Right lobe of liver (tissue), 6 donors: ENCODE data around the gene PLCB4. TPM values are rescaled to one million over a fixed set of nuclear protein-coding genes. Genes with fewer than 3 reads are reported as not detected.

Experiments
- ATAC-seq, 4 donors: fragments of 200-7000 bp; cut with Tn5 transposase; one replicate each; pipeline ENCODE4 v1.9.1; 2020; ENCODE audit warnings: mild to moderate bottlenecking in 4 of 4, moderate library complexity in 4 of 4
- DNase-seq, 3 donors: peaks; one replicate each; pipeline ENCODE4 v3.0.0-alpha.2; 2020
- H3K27ac ChIP-seq, 3 donors: fragments of 200-600 bp; one replicate each; pipeline ENCODE4 v1.8.0; 2022
- H3K27me3 ChIP-seq, 2 donors: fragments of 200-600 bp; one replicate each; pipeline ENCODE4 v1.8.0; 2022
- H3K36me3 ChIP-seq, 4 donors: fragments of 200-600 bp; sonication (generic) in 1 of 4; one replicate each; pipeline versions ENCODE4 v1.5.1 to v1.8.0; 2017 to 2022; ENCODE audit warnings: control low read depth in 1 of 4
- H3K4me1 ChIP-seq, 4 donors: fragments of 200-600 bp; sonication (generic) in 1 of 4; one replicate each; pipeline versions ENCODE4 v1.5.1 to v1.8.0; 2017 to 2022; ENCODE audit warnings: control low read depth in 1 of 4
- H3K4me3 ChIP-seq, 3 donors: fragments of 200-600 bp; one replicate each; pipeline ENCODE4 v1.8.0; 2022
- H3K9me3 ChIP-seq, 4 donors: fragments of 200-600 bp; sonication (generic) in 1 of 4; one replicate each; pipeline versions ENCODE4 v1.5.1 to v1.8.0; 2017 to 2022; ENCODE audit warnings: control low read depth in 1 of 4
- POLR2A ChIP-seq: fragments of 450-650 bp; IDR thresholded peaks from one replicate; pipeline ENCODE4 v1.6.1; 2017; ENCODE audit warnings: antibody characterized with exemption, mild to moderate bottlenecking
- WGBS: methylation state at CpG from one replicate; pipeline ENCODE4 v1.1.6; 2018; ENCODE audit warnings: low coverage, low lambda C conversion rate; ENCODE audit not compliant: insufficient coverage; ENCODE audit errors: missing lambda C conversion rate; 5-methylcytosine and 5-hydroxymethylcytosine counted together
- intact Hi-C, 2 donors: fragments of 100-400 bp; cut with DNase I; formaldehyde crosslinking; loops; one replicate each; pipeline versions ENCODE4 v1.11.2 to v1.14.1; 2022
- total RNA-seq, 6 experiments: library from RNA; depleted of rRNA in 2 of 6; stranded (reverse); fragments of >200 nt in 2 of 6; fragmentation: NEBNext Ultra II Directional in 3 of 6; extraction: Animal tissue kit (Norgen Biotek cat#: 25700) in 3 of 6; gene quantifications; one replicate each; pipeline versions ENCODE4 v1.1.0 to v1.2.4, GENCODE V29; 2016 to 2023
- TF ChIP-seq, protein P1 (sequence below), 4 donors: fragments of 200-600 bp in 3 of 4; fragments of 450-650 bp in 1 of 4; IDR thresholded peaks; one replicate each; pipeline versions ENCODE4 v1.5.1 to v1.8.0; 2016 to 2022; ENCODE audit warnings: antibody characterized with exemption in 4 of 4, mild to moderate bottlenecking in 2 of 4
- donor health status: DM: no; HTN: yes; CAD: no.
- donor health status: DM: no; HTN: no; CAD: no.
- donor health status: DM: no; HTN: no; CAD: no.
- donor health status: DM: no; HTN: yes; CAD: no.
- donor health status: DM: no; HTN: yes; CAD: no.

The PLCB4 gene
- total RNA-seq, 6 experiments from 2014 or later, result 0.04 to 0.20 (median 0.15) TPM

DNA sequence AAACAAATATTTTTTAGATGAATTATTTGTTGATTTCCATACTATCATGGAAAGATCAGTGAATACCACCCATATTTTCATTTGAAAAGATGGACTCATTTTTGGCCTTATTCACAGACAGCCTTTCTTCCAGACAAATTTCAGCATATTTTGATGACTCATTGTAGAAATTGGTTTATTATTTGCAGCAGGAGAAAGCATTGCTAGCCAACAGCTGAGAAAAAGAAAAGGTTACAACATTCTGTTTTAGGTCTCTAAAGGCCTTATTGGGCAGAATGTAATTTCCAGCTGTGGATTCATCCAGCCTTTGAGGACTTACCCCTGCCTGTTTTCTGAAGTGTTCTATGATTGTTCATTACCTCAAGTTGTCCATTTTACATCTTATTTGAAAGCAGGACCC lies 201.9 kb downstream of the PLCB4 start:
- no peaks in the 10 kb centered on the region for H3K9me3 ChIP-seq
- intact Hi-C loops, result no loop called here
- no peak for TF ChIP-seq POLR2A
- TF ChIP-seq, protein P1, sequence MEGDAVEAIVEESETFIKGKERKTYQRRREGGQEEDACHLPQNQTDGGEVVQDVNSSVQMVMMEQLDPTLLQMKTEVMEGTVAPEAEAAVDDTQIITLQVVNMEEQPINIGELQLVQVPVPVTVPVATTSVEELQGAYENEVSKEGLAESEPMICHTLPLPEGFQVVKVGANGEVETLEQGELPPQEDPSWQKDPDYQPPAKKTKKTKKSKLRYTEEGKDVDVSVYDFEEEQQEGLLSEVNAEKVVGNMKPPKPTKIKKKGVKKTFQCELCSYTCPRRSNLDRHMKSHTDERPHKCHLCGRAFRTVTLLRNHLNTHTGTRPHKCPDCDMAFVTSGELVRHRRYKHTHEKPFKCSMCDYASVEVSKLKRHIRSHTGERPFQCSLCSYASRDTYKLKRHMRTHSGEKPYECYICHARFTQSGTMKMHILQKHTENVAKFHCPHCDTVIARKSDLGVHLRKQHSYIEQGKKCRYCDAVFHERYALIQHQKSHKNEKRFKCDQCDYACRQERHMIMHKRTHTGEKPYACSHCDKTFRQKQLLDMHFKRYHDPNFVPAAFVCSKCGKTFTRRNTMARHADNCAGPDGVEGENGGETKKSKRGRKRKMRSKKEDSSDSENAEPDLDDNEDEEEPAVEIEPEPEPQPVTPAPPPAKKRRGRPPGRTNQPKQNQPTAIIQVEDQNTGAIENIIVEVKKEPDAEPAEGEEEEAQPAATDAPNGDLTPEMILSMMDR (IDR thresholded peaks at IDR 0.05), result no peak
- DNase-seq (no peak), ATAC-seq (no peak)
- H3K27ac ChIP-seq, result no peak overlapping the region
- H3K4me1 ChIP-seq, result no peaks in the 10 kb centered on the region
- H3K4me3 ChIP-seq, result no peak overlapping the region
- H3K36me3 ChIP-seq, result no peaks in the 10 kb centered on the region
- no peaks in the 10 kb centered on the region for H3K27me3 ChIP-seq

DNA sequence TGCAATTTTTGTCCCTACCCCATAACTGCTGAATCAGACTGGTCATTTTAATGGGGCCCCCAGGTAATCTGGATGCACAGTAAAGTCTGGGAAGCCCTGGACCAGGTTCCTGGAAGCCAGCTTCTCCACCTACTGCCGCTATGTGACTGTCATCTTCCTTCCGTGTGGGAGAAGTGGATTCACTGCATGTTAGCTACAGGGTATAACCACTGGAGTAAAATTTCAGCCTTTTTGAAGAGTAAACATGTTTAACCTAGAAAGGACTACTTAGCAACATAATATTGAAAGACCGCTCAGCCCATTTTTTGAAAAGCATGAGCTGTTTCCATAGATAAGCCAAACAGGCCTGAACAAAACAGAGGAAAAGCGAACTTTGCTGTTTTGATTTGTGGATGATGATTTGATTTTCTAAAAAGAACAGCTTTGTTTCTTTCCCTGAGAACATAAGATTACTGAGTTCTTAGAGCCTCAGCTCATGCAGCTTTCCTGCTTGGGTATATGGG lies 208.1 kb downstream of the PLCB4 start:
- TF ChIP-seq, protein P1 (IDR thresholded peaks at IDR 0.05), result no peak
- no peak for TF ChIP-seq POLR2A
- no peak for DNase-seq
- Histone ChIP-seq H3K4me1 (no peaks in the 10 kb centered on the region), H3K36me3 (no peaks in the 10 kb centered on the region), H3K9me3 (no peaks in the 10 kb centered on the region), H3K27ac (no peak overlapping the region), H3K27me3 (no peaks in the 10 kb centered on the region), H3K4me3 (no peak overlapping the region)
- intact Hi-C loops, result no loop called here
- WGBS, result 67% methylated on average over 4 of the region's 4 CpGs
- no peak for ATAC-seq

DNA sequence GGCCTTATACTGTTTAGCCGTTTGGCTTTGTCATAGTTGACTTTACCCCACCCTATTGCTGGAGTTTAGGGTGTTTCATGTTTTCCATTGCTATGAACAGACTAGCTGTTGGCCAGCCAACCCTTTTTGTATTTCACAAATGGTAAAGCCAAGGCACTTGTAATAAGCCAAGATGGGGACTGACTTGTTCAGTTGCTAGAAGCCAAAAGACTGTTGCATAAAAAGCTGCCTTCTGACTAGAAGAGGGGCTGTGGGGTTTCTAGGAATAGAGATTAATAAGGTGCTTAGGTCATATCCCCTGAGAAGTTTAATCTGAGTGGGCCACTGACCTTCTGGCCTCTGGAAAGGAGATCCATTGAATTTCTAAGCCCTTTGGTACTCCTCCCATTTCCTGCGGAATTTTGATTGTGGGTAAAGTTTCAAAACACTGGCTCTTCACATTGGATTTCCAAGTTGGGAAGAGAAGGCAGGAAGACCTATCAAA lies 211.1 kb downstream of the PLCB4 start:
- intact Hi-C loops, result no loop called here
- Histone ChIP-seq H3K9me3 (no peaks in the 10 kb centered on the region), H3K27me3 (no peaks in the 10 kb centered on the region), H3K27ac (no peak overlapping the region), H3K4me3 (no peak overlapping the region), H3K4me1 (no peaks in the 10 kb centered on the region), H3K36me3 (no peaks in the 10 kb centered on the region)
- 11% methylated on average over 2 of the region's 2 CpGs for WGBS
- DNase-seq, result no peak
- TF ChIP-seq, protein P1 (IDR thresholded peaks at IDR 0.05), result no peak
- TF ChIP-seq POLR2A, result no peak
- peak in 1 of 4 donors; percentile 34 for ATAC-seq

DNA sequence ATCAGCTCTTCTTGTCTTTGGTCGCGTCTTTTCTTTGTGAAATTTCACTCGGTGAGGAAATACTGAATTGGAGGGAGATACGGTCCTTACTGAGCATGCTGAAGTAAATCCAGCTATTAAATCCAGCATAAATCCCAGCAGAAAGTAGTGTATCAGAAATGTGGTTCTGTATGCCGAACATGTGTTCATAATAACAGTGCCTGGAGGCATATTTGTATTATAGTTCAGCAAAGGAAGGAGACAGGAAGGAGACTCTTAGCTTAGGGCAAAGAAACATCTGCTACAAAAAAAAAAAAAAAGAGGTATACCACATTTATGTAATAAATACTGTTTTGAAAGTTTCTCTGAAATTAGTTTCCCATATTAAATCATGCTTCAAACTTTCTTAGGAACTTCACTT lies 211.8 kb downstream of the PLCB4 start:
- H3K27me3 ChIP-seq, result no peaks in the 10 kb centered on the region
- no peaks in the 10 kb centered on the region for H3K4me1 ChIP-seq
- TF ChIP-seq POLR2A, result no peak
- TF ChIP-seq, protein P1 (IDR thresholded peaks at IDR 0.05), result no peak
- H3K9me3 ChIP-seq, result no peaks in the 10 kb centered on the region
- no peak overlapping the region for H3K4me3 ChIP-seq
- intact Hi-C loops, result no loop called here
- DNase-seq (no peak), ATAC-seq (no peak)
- WGBS, result 17% methylated on average over 5 of the region's 5 CpGs
- no peak overlapping the region for H3K27ac ChIP-seq
- no peaks in the 10 kb centered on the region for H3K36me3 ChIP-seq

DNA sequence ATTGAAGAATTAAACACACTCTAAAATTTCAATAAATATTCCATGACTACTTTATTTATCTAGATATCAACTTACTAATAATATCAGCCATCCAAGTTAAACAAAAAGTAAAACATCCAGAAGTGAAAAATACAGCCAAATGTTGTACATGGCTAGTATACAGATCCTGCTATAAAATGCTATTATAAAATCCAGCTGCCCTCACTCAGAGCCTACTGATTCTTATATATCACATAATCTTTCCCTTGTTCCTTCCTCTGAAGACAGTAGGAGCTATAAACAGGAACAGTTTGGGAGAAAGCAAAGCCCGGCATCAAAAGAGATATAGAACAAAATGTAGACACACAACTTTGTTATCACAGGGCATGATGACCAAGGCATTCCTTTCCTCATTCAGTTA lies 212.9 kb downstream of the PLCB4 start:
- Histone ChIP-seq H3K27me3 (no peaks in the 10 kb centered on the region), H3K36me3 (no peaks in the 10 kb centered on the region), H3K27ac (no peak overlapping the region), H3K4me1 (no peaks in the 10 kb centered on the region), H3K4me3 (no peak overlapping the region), H3K9me3 (no peaks in the 10 kb centered on the region)
- no peak for DNase-seq
- TF ChIP-seq POLR2A, result no peak
- TF ChIP-seq, protein P1 (IDR thresholded peaks at IDR 0.05), result no peak
- intact Hi-C loops, result no loop called here
- ATAC-seq, result no peak
- WGBS, result 67% methylated on average over 1 of the region's 1 CpG
